ENCODE measurements around the gene GDPD3. TPM values are rescaled to one million over a fixed set of nuclear protein-coding genes. Genes with fewer than 3 reads are reported as not detected.
A peak's percentile ranks its signal among the peaks of the same experiment; 100 is the strongest.

The GDPD3 gene
- polyA plus RNA-seq, 1 donor, result 8.5 TPM

DNA sequence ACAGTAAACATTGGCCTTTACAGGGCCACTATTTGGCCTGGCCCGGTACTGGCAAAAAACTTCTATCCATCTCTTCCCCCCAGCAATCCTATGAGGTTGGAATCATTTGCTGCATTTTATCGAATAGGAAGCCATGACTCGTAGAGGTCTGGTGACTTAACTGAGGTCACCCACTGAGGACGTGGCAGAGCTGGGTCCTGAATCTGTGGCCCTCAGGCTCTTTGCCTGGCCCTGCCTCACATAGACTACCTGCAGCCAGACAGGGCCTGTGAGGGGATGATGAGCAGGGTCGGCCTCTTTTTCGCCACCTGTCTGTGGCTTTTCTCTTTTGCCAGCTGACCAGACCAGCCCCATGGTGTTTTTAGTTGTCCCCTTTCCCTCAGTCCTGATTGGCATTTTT, 35.7 kb downstream of the GDPD3 start:
- no peak for DNase-seq

- no peak for DNase-seq
These were observed 37.0 kb downstream of the GDPD3 start for GRCh38 chr16:30076276-30076791.

DNA sequence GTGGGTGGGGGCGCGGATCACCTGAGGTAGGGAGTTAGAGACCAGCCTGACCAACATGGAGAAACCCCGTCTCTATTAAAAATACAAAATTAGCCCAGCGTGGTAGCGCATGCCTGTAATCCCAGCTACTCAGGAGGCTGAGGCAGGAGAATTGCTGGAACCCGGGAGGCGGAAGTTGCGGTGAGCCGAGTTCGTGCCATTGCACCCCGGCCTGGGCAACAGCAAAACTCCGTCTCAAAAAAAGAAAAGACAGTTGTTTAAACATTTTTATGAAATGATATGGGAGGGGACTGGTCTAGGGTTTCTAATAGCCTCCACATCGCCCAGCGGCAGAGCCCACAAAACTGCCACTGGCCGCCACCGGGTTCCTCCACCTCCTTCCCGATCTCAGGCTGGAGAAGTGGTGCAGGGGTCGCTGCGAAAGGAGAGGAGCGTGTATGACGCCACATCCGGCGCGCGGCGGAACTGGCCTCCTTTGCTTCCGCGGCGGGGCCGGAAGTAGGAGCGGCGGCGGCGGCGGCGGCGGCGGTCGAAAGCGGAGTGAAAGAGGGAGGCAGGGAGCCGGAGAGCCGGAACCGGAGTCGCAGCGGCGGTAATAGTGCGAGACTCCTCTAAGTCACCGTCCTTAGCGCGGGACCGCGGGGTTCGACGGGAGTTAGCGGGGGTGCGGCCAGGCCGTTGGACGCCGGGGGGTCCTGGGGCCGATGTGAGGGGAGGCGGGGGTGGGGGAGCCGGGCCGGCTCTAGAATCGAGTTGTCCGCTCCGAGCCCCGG, 37.6 kb downstream of the GDPD3 start, which contains the start of gene PPP4C:
Gene PPP4C, plus strand, starts transcription at position 492 of the 773 bp plus-strand sequence. CDS start 384 bp downstream, outside the sequence.
- peak; percentile 92 for DNase-seq

DNA sequence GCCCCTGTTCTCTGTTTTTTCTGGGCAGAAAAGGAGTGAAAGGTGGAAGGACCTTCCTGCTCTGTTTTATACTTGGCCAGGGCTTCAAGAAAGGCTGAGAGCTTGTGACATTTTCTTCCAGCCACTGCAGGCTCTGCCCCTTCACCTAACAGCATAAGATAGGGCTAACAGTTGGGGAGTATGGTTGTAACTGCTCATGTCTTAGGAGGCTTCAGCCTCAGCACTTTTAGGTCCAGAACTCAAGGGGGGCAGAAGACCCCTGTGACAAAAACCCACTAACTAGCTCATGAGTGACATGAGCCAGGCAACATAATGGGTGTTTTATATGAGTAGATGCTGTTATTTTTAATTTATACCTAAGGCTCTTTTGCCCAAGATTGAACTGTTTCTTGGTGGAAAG, 42.8 kb downstream of the GDPD3 start:
- DNase-seq, result no peak

- no peak for DNase-seq
These were observed 43.5 kb downstream of the GDPD3 start for GRCh38 chr16:30069611-30070462.

DNA sequence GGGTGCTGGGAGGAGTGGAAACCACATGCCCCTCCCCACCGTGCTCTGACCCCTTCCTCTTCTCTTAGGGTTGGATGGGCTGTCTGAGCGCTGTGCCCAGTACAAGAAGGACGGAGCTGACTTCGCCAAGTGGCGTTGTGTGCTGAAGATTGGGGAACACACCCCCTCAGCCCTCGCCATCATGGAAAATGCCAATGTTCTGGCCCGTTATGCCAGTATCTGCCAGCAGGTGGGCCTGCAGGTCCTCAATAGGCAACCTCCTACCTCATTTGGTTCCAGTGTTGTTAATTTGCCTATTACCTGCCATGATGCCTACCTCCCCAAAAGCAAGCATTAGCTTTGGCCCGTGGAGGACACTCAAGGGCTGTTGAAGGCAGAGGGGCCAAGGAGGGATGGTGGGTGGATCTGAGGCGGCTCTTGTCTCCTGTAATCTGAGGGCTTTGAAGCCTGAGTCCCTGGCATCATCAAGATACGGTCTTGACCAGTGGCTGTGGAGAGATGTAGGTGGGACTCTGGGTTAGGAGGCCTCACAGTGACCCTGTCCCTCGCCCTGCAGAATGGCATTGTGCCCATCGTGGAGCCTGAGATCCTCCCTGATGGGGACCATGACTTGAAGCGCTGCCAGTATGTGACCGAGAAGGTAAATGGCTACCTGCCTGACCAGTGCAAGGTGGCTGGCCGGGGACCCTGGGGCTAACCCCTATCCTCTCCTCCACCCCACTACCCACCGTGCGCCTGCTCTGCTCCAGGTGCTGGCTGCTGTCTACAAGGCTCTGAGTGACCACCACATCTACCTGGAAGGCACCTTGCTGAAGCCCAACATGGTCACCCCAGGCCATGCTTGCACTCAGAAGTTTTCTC, 44.4 kb downstream of the GDPD3 start:
- no peak for DNase-seq

DNA sequence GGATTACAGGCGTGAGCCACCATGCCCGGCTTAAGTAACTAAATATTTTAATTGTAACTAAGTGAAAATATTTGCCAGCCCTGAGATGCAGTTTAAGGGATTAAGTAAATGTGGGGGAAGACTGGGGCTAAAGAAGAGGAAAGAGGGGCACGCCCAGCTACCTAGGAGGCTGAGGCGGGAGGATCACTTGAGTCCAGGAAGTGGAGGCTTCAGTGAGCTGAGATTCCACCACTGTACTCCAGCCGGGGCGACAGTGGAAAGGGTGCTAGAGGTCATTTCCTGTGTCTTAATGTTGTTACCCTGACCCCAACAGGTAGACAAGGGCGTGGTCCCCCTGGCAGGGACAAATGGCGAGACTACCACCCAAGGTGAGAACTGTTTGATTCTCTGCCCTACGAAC, 45.0 kb downstream of the GDPD3 start:
- no peak for DNase-seq

- DNase-seq, result no peak
These were observed 45.8 kb downstream of the GDPD3 start for GRCh38 chr16:30067584-30067916.

- no peak for DNase-seq
These were observed 46.4 kb downstream of the GDPD3 start for GRCh38 chr16:30066761-30067583.

GRCh38 chr16:30065943-30066760, 47.2 kb downstream of the GDPD3 start:
- DNase-seq, result no peak

- DNase-seq, result peak; percentile 99
These were observed 48.0 kb downstream of the GDPD3 start, which contains the start of gene ALDOA for GRCh38 chr16:30065102-30065942. Gene ALDOA (plus strand): TSS chr16:30065760. CDS start chr16:30066898, 1,138 bp downstream.

GRCh38 chr16:30064729-30065101, 48.6 kb downstream of the GDPD3 start:
- no peak for DNase-seq

- DNase-seq, result peak; percentile 66
These were observed 49.2 kb downstream of the GDPD3 start for GRCh38 chr16:30063893-30064728.

- DNase-seq, result no peak
These were observed 50.0 kb downstream of the GDPD3 start for GRCh38 chr16:30063278-30063892.

DNA sequence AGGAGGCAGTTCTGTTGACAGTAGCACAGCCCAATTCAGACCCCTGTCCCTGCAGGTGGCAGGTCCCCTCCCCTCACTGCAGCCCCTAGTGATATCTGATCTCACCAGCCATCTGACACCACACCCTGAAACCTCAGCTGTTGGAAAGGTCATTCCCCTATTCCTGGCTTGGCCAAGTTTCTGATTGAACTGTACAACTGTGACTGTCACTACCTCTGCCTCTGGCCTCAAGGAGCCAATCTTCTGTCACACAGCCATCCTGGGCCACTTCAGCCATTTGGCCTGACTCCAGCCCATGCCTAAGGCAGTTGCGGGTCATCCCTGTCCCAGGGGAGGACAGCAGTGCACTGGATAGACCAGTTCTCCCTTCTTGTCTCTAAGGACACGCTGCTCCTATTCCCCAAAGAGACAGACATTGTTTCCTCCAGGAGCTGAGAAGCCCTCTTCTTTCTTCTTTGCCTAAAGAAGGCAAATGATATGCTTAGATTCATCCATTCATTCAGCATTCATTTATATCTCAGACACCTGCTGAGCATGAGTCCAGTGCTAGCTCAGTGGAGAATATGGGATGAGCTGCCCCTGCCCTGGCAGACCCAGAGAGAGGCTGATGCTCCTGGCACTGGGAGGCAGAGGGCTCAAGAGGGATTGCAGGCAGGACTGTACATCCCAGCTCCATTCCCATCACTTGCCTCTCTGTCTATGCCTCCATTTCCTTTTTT, 52.3 kb downstream of the GDPD3 start:
- no peak for DNase-seq

- no peak for DNase-seq
These were observed 53.0 kb downstream of the GDPD3 start for GRCh38 chr16:30060346-30060745.

GRCh38 chr16:30054959-30055553, 58.3 kb downstream of the GDPD3 start:
- DNase-seq, result no peak
